Amniotic stem cell (primary cell): ENCODE results near the gene HES1.
"Not testable (repeated sequence)": the region's sequence is repeated elsewhere in the genome, so short reads cannot be mapped to it uniquely, and the experiment has no call there.

Experiments
- DNase-seq: peaks from one replicate; lab custom pipeline; 2025; lab: John Stamatoyannopoulos, UW

Gene HES1

GRCh38 chr3:194128202-194128918 lies 7.6 kb upstream of the HES1 start:
- no peak for DNase-seq

- not testable (repeated sequence) for DNase-seq
These were observed 7.0 kb upstream of the HES1 start for GRCh38 chr3:194128919-194129295.

GRCh38 chr3:194129581-194130133 lies 6.3 kb upstream of the HES1 start:
- no peak for DNase-seq

DNA sequence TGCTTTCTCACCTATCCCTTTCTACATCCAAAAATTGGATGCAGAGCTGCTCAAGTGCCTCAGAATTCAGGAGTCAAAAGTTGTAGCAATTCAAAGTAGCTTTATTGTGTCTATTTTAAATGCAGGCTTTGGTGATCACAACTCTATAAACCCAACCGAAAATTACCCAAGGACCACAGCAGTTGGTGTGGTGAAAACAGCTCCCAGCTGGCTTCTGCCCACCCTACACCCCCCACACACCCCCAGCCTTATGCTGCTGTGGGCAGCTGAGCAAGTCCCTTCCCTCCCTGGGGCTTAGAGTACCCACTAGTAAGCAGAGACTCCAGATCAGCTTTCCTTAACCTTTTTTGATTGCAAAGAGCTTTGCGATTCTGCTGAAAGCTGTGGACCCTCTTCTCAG lies 5.8 kb upstream of the HES1 start:
- DNase-seq: no peak

- no peak for DNase-seq
These were observed 5.0 kb upstream of the HES1 start for GRCh38 chr3:194130807-194131589.

GRCh38 chr3:194132465-194133286 lies 3.3 kb upstream of the HES1 start:
- no peak for DNase-seq

GRCh38 chr3:194133661-194134230 lies 2.2 kb upstream of the HES1 start:
- DNase-seq: no peak

DNA sequence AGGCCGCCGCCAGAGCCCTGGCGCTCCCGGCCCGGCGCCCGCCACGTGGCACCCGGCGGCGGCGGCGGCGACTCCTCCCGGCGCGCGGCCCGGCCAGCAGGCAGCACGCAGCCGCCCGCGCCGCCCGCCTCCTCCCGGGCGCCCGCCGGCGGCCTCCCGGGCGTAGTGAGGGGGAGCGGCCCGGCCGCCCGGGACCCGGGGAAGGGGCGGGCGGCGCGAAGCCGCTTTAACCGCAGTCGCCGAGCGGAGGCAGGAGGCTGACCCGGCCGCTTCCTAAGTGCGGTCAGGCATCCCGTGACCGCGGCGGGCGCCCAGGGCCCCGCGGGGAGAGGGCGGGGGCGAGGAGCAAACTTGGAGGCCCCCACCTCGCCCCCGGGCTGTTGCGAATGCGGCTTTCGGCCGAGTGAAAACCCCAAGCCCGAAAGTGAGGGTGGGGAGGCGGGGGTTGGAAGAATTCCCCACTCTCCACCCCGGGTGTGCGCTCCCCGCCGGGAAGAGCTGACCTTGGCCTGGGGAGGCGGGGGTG lies 1.7 kb upstream of the HES1 start:
- DNase-seq: no peak

GRCh38 chr3:194134757-194135515 lies 1.0 kb upstream of the HES1 start:
- DNase-seq: peak; percentile 65

GRCh38 chr3:194135516-194135805 lies 487 bp upstream of the HES1 start:
- no peak for DNase-seq

DNA sequence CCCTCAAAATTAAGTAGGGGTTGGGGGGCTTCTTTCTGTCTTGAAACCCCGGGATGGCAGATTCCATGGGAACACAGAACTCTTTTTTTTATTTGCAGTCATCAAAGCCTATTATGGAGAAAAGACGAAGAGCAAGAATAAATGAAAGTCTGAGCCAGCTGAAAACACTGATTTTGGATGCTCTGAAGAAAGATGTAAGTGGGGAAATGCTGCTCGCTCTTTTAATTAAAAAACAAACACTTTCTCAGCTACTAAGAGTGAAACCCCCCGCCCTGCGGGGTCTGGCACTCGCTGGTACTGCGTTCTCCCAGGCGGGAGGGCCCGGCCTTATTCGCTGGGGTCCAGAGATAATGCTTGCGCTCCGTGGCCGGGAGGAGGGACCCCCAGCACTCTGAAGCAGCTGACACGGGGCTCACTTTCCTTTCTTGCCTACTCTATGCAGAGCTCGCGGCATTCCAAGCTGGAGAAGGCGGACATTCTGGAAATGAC lies 615 bp downstream of the HES1 start:
- DNase-seq: no peak

GRCh38 chr3:194137008-194137505 lies 1.1 kb downstream of the HES1 start:
- no peak for DNase-seq

- DNase-seq: no peak
These were observed 1.8 kb downstream of the HES1 start for GRCh38 chr3:194137506-194138474.

GRCh38 chr3:194138732-194139070 lies 2.8 kb downstream of the HES1 start:
- DNase-seq: no peak

GRCh38 chr3:194139071-194139813 lies 3.3 kb downstream of the HES1 start:
- peak; percentile 14 for DNase-seq

- no peak for DNase-seq
These were observed 4.0 kb downstream of the HES1 start for GRCh38 chr3:194139814-194140391.

DNA sequence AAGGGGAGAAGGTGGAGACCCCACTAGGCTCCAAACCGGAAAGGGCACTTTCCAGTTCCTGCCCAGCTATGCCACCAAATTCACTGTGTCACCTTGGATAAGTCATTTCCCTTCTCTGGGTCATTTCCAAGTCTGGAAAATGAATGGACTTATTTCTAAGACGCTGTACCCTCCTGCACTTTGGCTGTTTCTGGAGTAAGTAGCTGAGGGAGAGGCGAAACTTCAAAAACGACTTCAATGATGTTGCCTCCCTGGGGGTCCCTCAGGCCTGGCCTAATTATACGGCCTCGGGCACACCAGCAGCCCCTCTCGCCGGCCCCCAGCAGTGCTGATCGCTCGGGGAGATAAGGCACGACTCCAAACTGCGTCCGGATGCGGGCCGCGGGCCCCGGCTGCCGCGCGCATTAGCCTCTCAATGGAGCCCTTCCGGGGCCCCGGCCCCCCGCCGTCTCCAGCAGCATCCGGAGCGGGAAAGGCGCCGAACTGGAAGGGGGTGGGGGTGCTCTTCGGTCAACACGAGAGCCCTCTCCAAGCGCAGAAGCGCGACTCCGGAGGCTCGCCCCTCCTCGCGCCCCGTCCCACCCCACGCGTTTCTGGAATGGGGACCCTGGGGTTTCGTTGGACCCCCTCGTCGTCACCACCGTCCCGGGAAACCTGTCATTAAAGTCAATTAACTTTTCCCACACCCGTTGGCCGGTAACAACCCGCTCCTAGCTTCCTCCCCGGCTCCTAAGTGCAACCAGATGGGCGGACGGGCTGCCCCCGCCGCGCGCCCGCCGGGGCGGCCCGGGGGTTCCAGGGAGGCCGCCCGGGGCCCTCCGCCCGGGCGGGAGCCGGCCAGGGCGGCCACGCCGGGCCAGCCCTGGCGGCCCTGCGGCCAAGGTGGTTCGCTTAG lies 4.8 kb downstream of the HES1 start:
- no peak for DNase-seq
